Cardiac muscle cell (in vitro differentiated cells and primary cell): ENCODE data around the gene CACNA2D2. TPM values are rescaled to one million over a fixed set of nuclear protein-coding genes. Genes with fewer than 3 reads are reported as not detected.

Experiments used
- DNase-seq, 2 donors: peaks; one replicate each; pipeline versions ENCODE4 v3.0.0 to v3.0.0-alpha.2; 2010 to 2017; ENCODE audit warnings: low read depth in 1 of 2, low spot score in 1 of 2
- H3K27ac ChIP-seq: fragments of 200-600 bp; sonication (generic); 2 replicates; pipeline ENCODE4 v1.5.1; 2016
- H3K27me3 ChIP-seq: fragments of 200-600 bp; sonication (generic); 2 replicates; pipeline ENCODE4 v1.6.0; 2016; ENCODE audit warnings: control low read depth
- H3K36me3 ChIP-seq: fragments of 200-600 bp; sonication (generic); 2 replicates; pipeline ENCODE4 v1.5.1; 2016; ENCODE audit warnings: control low read depth
- H3K4me1 ChIP-seq: fragments of 200-600 bp; sonication (generic); 2 replicates; pipeline ENCODE4 v1.8.1; 2017; ENCODE audit warnings: low read depth, mild to moderate bottlenecking, mixed run types
- H3K4me3 ChIP-seq: fragments of 200-600 bp; sonication (generic); 2 replicates; pipeline ENCODE4 v1.5.1; 2016; ENCODE audit warnings: mild to moderate bottlenecking
- H3K9me3 ChIP-seq: fragments of 200-600 bp; sonication (generic); 2 replicates; pipeline ENCODE4 v1.5.1; 2017; ENCODE audit warnings: low read depth, mild to moderate bottlenecking, control low read depth
- CTCF ChIP-seq: IDR thresholded peaks from 2 replicates; pipeline ENCODE4 v1.5.1; 2012; ENCODE audit warnings: low read depth, mild to moderate bottlenecking, low read length
- polyA plus RNA-seq: library from polyadenylated mRNA; unstranded; fragments of >200 nt; fragmentation: Nextera tagmentation; extraction: Ambion mirVana; gene quantifications from 2 replicates; pipeline ENCODE4 v1.2.1, GENCODE V29; 2016
- total RNA-seq: library from RNA; depleted of rRNA; stranded (reverse); fragments of >200 nt; gene quantifications from 2 replicates; pipeline ENCODE4 v1.2.3, GENCODE V29; 2016

CACNA2D2 gene
- total and polyA plus RNA-seq, 2 experiments from 2014 or later, result 5.4 to 8.7 TPM

GRCh38 chr3:50336452-50337174 lies 166.8 kb downstream of the CACNA2D2 start:
- H3K4me3 ChIP-seq, result peak overlapping the region; percentile 59
- peaks cover 24% of the 10 kb centered on the region for H3K27me3 ChIP-seq
- no peak for DNase-seq
- peaks cover 6% of the 10 kb centered on the region for H3K36me3 ChIP-seq
- TF ChIP-seq CTCF, result no peak
- peak overlapping the region; percentile 87 for H3K27ac ChIP-seq
- peaks cover 11% of the 10 kb centered on the region for H3K4me1 ChIP-seq
- no peaks in the 10 kb centered on the region for H3K9me3 ChIP-seq

- Histone ChIP-seq H3K27me3 (peaks cover 3% of the 10 kb centered on the region), H3K27ac (peak overlapping the region; percentile 9), H3K4me3 (no peak overlapping the region), H3K36me3 (peaks cover 27% of the 10 kb centered on the region), H3K4me1 (peaks cover 11% of the 10 kb centered on the region), H3K9me3 (no peaks in the 10 kb centered on the region)
- TF ChIP-seq CTCF, result no peak
- no peak for DNase-seq
Observed at GRCh38 chr3:50334339-50335075, 168.9 kb downstream of the CACNA2D2 start.

GRCh38 chr3:50333744-50334328 lies 169.6 kb downstream of the CACNA2D2 start:
- no peak for TF ChIP-seq CTCF
- H3K27me3 ChIP-seq, result no peaks in the 10 kb centered on the region
- H3K27ac ChIP-seq, result peak overlapping the region; percentile 9
- peak in 1 of 2 donors; percentile 89 for DNase-seq
- H3K4me3 ChIP-seq, result no peak overlapping the region
- H3K36me3 ChIP-seq, result peaks cover 31% of the 10 kb centered on the region
- H3K4me1 ChIP-seq, result peaks cover 11% of the 10 kb centered on the region
- H3K9me3 ChIP-seq, result no peaks in the 10 kb centered on the region

GRCh38 chr3:50331364-50331907 lies 172.0 kb downstream of the CACNA2D2 start:
- Histone ChIP-seq H3K4me3 (no peak overlapping the region), H3K27me3 (no peaks in the 10 kb centered on the region), H3K27ac (no peak overlapping the region), H3K36me3 (peaks cover 31% of the 10 kb centered on the region), H3K9me3 (no peaks in the 10 kb centered on the region), H3K4me1 (peaks cover 10% of the 10 kb centered on the region)
- no peak for DNase-seq
- TF ChIP-seq CTCF, result no peak

GRCh38 chr3:50330330-50330729 lies 173.1 kb downstream of the CACNA2D2 start:
- Histone ChIP-seq H3K27me3 (no peaks in the 10 kb centered on the region), H3K4me1 (peaks cover 6% of the 10 kb centered on the region), H3K4me3 (no peak overlapping the region), H3K27ac (no peak overlapping the region), H3K36me3 (peaks cover 31% of the 10 kb centered on the region), H3K9me3 (no peaks in the 10 kb centered on the region)
- no peak for DNase-seq
- TF ChIP-seq CTCF, result no peak
